IPS DF 19.7 (cell line): ENCODE data around the gene LMNA.
"Not testable (repeated sequence)": the region's sequence is repeated elsewhere in the genome, so short reads cannot be mapped to it uniquely, and the experiment has no call there.

Source experiments
- DNase-seq: peaks from one replicate; pipeline ENCODE4 v3.0.0-alpha.2; 2013; ENCODE audit warnings: low read depth, low spot score

Gene LMNA

GRCh38 chr1:156162430-156163037, 48.0 kb downstream of the LMNA start:
- no peak for DNase-seq

DNA sequence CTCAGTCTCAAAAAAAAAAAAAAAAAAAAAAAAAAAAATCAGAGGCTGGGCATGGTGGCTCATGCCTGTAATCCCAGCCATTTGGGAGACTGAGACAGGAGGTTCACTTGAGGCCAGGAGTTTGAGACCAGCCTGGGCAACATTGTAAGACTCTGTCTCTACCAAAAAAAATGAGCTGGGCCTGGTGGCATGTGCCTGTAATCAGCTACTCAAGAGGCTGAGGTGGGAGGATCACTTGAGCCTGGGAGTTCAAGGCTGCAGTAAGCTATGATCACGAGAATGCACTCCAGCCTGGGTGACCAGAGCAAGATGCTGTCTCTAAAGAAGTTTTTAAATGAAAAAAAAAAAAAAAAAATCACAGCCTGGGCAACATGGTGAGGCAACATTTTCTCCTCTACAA, 49.2 kb downstream of the LMNA start:
- no peak for DNase-seq

DNA sequence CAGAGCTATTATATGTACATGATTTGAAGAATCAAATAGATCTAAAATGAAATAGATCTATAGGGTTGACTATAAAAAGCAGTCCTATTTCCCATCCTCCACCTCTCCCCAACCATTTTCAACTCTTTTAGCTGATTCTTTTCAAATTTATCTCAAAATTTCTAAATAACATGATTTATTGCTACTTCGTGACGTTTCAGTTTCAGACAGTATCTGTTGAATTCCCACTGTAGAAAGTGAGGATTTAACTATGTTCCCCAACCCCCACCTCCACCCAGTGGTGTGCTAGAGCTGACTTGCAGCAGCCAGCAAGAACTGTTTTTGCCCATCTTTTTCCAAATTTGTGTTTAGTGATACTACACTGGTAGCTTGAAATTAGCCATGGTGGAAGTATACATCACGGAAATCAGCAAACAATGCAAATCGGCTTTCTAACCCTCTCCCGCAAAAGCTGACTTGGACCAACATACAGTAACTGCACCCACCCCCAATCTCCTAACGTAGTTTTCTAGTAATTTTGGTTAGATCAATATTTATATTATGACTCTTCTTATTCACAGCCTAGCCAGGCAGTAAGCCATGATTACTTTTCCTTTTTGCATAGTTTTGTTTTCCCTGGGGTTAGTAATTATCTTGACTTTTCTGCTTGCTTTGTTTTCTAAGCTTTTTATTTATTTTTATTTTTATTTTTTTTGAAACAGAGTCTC, 49.8 kb downstream of the LMNA start:
- DNase-seq: no peak

- no peak for DNase-seq
These were observed 50.6 kb downstream of the LMNA start for GRCh38 chr1:156165083-156165482.

GRCh38 chr1:156167536-156167935, 53.0 kb downstream of the LMNA start:
- DNase-seq: no peak

GRCh38 chr1:156172696-156173470, 58.4 kb downstream of the LMNA start:
- no peak for DNase-seq

DNA sequence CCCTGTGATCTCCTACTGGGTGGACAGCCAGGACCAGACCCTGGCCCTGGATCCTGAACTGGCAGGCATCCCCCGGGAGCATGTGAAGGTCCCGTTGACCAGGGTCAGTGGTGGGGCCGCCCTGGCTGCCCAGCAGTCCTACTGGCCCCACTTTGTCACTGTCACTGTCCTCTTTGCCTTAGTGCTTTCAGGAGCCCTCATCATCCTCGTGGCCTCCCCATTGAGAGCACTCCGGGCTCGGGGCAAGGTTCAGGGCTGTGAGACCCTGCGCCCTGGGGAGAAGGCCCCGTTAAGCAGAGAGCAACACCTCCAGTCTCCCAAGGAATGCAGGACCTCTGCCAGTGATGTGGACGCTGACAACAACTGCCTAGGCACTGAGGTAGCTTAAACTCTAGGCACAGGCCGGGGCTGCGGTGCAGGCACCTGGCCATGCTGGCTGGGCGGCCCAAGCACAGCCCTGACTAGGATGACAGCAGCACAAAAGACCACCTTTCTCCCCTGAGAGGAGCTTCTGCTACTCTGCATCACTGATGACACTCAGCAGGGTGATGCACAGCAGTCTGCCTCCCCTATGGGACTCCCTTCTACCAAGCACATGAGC, 62.2 kb downstream of the LMNA start:
- DNase-seq: no peak

GRCh38 chr1:156177919-156178654, 63.6 kb downstream of the LMNA start:
- no peak for DNase-seq

- no peak for DNase-seq
These were observed 66.0 kb downstream of the LMNA start for GRCh38 chr1:156180471-156180870.

- not testable (repeated sequence) for DNase-seq
These were observed 66.9 kb downstream of the LMNA start for GRCh38 chr1:156181391-156181924.

DNA sequence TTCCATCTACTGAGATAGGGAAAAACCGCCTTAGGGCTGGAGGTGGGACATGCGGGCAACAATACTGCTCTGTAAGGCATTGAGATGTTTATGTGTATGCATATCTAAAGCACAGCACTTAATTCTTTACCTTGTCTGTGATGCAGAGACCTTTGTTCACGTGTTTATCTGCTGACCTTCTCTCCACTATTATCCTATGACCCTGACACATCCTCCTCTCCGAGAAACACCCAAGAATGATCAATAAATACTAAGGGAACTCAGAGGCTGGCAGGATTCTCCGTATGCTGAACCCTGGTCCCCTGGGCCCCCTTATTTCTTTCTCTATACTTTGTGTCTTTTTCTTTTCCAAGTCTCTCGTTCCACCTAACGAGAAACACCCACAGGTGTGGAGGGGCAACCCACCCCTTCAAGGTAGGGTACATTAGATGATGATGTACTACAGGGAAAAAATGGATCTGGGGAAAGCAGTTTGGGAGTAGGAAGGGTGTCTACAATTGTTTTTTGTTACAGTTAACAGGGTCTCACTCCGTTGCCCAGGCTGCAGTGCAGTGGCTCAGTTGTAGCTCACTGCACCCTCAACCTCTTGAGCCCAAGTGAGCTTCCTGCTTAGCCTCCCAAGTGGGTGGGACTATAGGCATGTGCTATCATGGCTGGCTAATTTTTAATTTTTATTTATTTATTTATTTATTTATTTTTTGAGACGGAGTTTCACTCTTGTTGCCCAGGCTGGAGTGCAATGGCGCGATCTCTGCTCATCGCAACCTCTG, 67.7 kb downstream of the LMNA start:
- not testable (repeated sequence) for DNase-seq

GRCh38 chr1:156186347-156187177, 72.1 kb downstream of the LMNA start:
- DNase-seq: not testable (repeated sequence)
